HS-27A (cell line): ENCODE data around the gene ARPC5L.
"Not testable (repeated sequence)": the region's sequence is repeated elsewhere in the genome, so short reads cannot be mapped to it uniquely, and the experiment has no call there.

Experiments
- DNase-seq: peaks from one replicate; pipeline ENCODE4 v3.0.0-alpha.2; 2012; ENCODE audit warnings: low read depth, missing footprints

Gene ARPC5L

GRCh38 chr9:124861342-124862229 lies at the start of gene ARPC5L, which contains the start of gene RPL35:
ARPC5L (plus strand) TSS chr9:124862130; CDS start chr9:124869291, 7,161 bp downstream.
RPL35 (minus strand) TSS chr9:124861957; CDS start chr9:124861912, 45 bp downstream.
- peak; percentile 77 for DNase-seq

DNA sequence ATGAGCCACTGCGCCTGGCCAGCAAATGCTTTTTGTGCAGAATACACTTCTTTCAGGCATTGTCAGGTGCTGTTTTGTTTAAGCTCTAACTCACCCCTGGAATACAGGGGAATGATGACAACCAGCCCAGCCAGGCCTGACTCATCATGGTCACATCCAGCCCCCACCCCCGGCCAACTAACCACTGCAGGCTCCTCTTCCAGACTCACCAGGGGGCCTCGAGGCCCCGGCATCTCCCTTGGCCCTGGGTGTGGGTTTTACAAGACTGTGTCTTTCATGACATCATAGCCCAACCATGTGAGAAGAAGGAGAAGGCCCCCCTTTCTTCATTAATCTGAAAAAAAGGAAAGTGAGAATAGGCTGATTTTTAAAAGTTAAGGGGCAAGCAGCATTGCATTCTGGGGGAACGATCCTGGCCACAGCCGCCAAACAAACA lies 49.5 kb upstream of the ARPC5L start:
- DNase-seq, result peak; percentile 89

- DNase-seq, result no peak
These were observed 48.9 kb upstream of the ARPC5L start for GRCh38 chr9:124813041-124813440.

GRCh38 chr9:124813501-124814163 lies 48.3 kb upstream of the ARPC5L start:
- DNase-seq, result no peak

DNA sequence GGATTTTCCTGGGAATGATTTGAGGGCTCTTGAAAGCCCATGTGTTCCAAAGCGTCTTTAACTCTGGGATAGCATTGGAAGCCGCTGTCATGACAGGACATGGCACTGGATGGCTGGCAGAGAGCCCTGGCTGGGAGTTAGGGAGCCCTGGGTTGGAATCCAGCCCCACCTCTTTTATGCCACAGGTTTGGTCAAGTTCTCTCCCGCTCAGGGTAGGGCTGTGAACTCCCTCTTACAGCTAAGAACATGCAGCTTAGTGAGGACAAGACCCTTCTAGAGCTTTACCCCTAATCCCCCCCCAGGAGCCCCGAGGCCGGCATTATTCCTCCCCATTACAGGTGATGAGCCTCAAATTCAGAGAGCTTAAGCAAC lies 47.8 kb upstream of the ARPC5L start:
- no peak for DNase-seq

- DNase-seq, result no peak
These were observed 46.3 kb upstream of the ARPC5L start for GRCh38 chr9:124815601-124816000.

- no peak for DNase-seq
These were observed 43.3 kb upstream of the ARPC5L start for GRCh38 chr9:124818431-124819281.

- no peak for DNase-seq
These were observed 41.0 kb upstream of the ARPC5L start for GRCh38 chr9:124820698-124821623.

- no peak for DNase-seq
These were observed 33.2 kb upstream of the ARPC5L start for GRCh38 chr9:124828489-124829333.

DNA sequence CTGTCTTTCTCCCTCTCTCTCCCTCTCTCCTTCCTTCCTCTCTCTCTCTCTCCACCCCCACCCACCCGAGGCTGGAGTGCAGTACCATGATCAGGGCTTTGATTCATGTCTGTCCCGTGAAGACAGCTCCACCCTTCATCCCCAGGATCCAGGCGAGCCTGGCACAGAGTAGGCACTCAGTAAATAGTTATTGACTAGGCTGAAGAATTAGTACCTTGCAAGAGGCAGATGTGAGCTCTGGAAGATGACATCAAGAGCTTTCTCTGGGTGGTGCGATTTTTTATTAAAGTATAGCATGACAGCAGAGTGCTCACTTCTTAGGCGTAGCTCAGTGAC lies 32.6 kb upstream of the ARPC5L start:
- DNase-seq, result no peak

- DNase-seq, result no peak
These were observed 31.3 kb upstream of the ARPC5L start for GRCh38 chr9:124830593-124830992.

DNA sequence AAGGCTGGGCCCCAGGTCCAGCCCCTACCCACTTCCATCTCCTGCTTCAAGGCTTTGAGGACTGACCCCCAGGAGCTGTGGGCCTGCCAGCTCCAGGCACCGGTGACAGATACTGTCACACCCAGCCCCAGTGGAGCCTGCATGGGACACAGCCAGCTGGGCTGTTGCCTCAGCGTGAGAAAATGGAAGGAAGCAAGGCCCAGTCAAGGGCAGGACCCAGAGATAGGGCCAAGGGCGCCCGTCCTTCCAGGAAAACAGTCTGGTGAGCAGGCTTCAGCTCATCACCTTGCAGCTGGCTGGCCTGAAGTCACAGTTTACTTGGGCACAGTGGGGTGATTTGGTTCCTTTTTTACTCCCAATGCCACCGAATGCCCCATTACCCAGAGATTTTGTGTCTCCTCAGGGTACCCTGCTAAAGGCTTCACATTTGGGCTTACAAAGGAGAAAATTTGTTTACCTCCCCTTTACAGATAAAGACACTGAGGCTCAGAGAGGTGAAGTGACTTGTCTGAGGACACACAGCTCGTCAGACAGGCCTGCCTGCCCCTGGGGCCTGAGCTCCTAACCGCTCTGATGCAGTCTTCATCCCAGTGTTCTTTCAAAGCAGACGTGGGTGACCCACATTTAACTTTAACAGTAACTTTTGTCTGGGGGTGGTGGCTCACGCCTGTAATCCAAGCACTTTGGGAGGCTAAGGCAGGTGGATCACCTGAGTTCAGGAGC lies 30.1 kb upstream of the ARPC5L start:
- DNase-seq, result no peak

GRCh38 chr9:124834591-124834990 lies 27.3 kb upstream of the ARPC5L start:
- DNase-seq, result peak; percentile 62

- DNase-seq, result peak; percentile 83
These were observed 26.8 kb upstream of the ARPC5L start for GRCh38 chr9:124835026-124835557.

- DNase-seq, result not testable (repeated sequence)
These were observed 23.8 kb upstream of the ARPC5L start for GRCh38 chr9:124838132-124838531.

DNA sequence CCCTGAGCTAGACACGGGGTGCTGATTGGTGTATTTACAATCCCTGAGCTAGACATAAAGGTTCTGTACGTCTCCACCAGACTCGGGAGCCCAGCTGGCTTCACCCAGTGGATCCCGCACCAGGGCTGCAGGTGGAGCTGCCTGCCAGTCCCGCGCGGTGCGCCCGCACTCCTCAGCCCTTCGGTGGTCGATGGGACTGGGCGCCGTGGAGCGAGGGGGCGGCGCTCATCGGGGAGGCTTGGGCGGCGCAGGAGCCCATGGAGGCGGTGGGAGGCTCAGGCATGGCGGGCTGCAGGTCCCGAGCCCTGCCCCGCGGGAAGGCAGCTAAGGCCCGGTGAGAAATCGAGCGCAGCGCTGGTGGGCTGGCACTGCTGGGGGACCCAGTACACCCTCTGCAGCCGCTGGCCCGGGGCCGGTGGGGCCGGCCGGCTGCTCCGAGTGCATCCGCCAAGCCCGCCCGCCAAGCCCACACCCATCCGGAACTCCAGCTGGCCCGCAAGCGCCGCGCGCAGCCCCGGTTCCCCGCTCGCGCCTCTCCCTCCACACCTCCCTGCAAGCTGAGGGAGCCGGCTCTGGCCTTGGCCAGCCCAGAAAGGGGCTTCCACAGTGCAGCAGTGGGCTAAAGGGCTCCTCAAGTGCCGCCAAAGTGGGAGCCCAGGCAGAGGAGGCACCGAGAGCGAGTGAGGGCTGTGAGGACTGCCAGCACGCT lies 23.2 kb upstream of the ARPC5L start:
- DNase-seq, result not testable (repeated sequence)

GRCh38 chr9:124839612-124840299 lies 22.2 kb upstream of the ARPC5L start:
- DNase-seq, result no peak

- DNase-seq, result no peak
These were observed 21.6 kb upstream of the ARPC5L start for GRCh38 chr9:124840300-124840833.
